Liver (tissue), 9 donors: ENCODE data around the gene NKIRAS1. TPM values are rescaled to one million over a fixed set of nuclear protein-coding genes. Genes with fewer than 3 reads are reported as not detected.

Source experiments
- DNase-seq: peaks from one replicate; pipeline ENCODE4 v3.0.0-alpha.2; 2017; ENCODE audit warnings: low spot score
- H3K27ac ChIP-seq, 2 donors: one replicate each; pipeline ENCODE4 v1.7.0; 2013; ENCODE audit warnings: inconsistent platforms in 2 of 2, low read length in 2 of 2, control low read depth in 1 of 2, low read depth in 1 of 2, mild to moderate bottlenecking in 1 of 2
- H3K27me3 ChIP-seq, 4 donors: one replicate each; pipeline versions ENCODE4 v1.6.1 to v1.7.0; 2013; ENCODE audit warnings: low read length in 3 of 4, inconsistent platforms in 1 of 4, mild to moderate bottlenecking in 1 of 4, moderate library complexity in 1 of 4; ENCODE audit not compliant: control insufficient read depth in 4 of 4, insufficient read depth in 4 of 4
- H3K36me3 ChIP-seq, 4 donors: one replicate each; pipeline versions ENCODE4 v1.6.1 to v1.7.0; 2013; ENCODE audit warnings: low read length in 3 of 4, mild to moderate bottlenecking in 3 of 4, low read depth in 1 of 4, moderate library complexity in 1 of 4; ENCODE audit not compliant: control insufficient read depth in 4 of 4, insufficient read depth in 3 of 4
- H3K4me1 ChIP-seq, 4 donors: one replicate each; pipeline versions ENCODE4 v1.6.1 to v1.7.0; 2013; ENCODE audit warnings: low read length in 3 of 4, mild to moderate bottlenecking in 3 of 4, moderate library complexity in 1 of 4; ENCODE audit not compliant: control insufficient read depth in 4 of 4, insufficient read depth in 4 of 4
- H3K4me3 ChIP-seq, 3 donors: one replicate each; pipeline versions ENCODE4 v1.6.1 to v1.7.0; 2013; ENCODE audit warnings: low read length in 3 of 3, control low read depth in 1 of 3, low read depth in 1 of 3, mild to moderate bottlenecking in 1 of 3
- H3K9ac ChIP-seq, 2 donors: one replicate each; pipeline ENCODE4 v1.7.0; 2013; ENCODE audit warnings: low read length in 2 of 2, mild to moderate bottlenecking in 2 of 2, moderate library complexity in 2 of 2, control low read depth in 1 of 2, low read depth in 1 of 2
- H3K9me3 ChIP-seq, 4 donors: one replicate each; pipeline versions ENCODE4 v1.6.1 to v1.7.0; 2013; ENCODE audit warnings: low read length in 3 of 4; ENCODE audit not compliant: control insufficient read depth in 4 of 4
- EGR1 ChIP-seq, 2 donors: IDR thresholded peaks; 2 replicates each; pipeline ENCODE4 v1.6.1; 2016 to 2018; ENCODE audit warnings: antibody characterized with exemption in 2 of 2, low read depth in 2 of 2
- FOXA1 ChIP-seq: IDR thresholded peaks from 2 replicates; pipeline ENCODE4 v1.6.1; 2016; ENCODE audit warnings: antibody characterized with exemption
- FOXA2 ChIP-seq: IDR thresholded peaks from 2 replicates; pipeline ENCODE4 v1.6.1; 2016; ENCODE audit warnings: antibody characterized with exemption
- GABPA ChIP-seq, 2 donors: IDR thresholded peaks in 1 of 2; conservative IDR thresholded peaks in 1 of 2; 2 replicates each; pipeline ENCODE4 v1.6.1; 2016; ENCODE audit warnings: antibody characterized with exemption in 2 of 2, mild to moderate bottlenecking in 1 of 2, moderate library complexity in 1 of 2
- HNF4A ChIP-seq, 2 donors: conservative IDR thresholded peaks; 2 replicates each; pipeline ENCODE4 v1.6.1; 2016; ENCODE audit warnings: antibody characterized with exemption in 2 of 2, mild to moderate bottlenecking in 2 of 2
- JUND ChIP-seq, 2 donors: IDR thresholded peaks; 2 replicates each; pipeline ENCODE4 v1.6.1; 2016; ENCODE audit warnings: antibody characterized with exemption in 2 of 2
- NR2F2 ChIP-seq: IDR thresholded peaks from 2 replicates; pipeline ENCODE4 v1.6.1; 2016; ENCODE audit warnings: antibody characterized with exemption
- RAD21 ChIP-seq, 2 donors: IDR thresholded peaks; 2 replicates each; pipeline ENCODE4 v1.6.1; 2016; ENCODE audit warnings: antibody characterized with exemption in 2 of 2, mild to moderate bottlenecking in 2 of 2
- RXRA ChIP-seq, 2 donors: IDR thresholded peaks; 2 replicates each; pipeline ENCODE4 v1.6.1; 2017 to 2018; ENCODE audit warnings: antibody characterized with exemption in 2 of 2, mild to moderate bottlenecking in 1 of 2
- SP1 ChIP-seq: IDR thresholded peaks from 2 replicates; pipeline ENCODE4 v1.6.1; 2018; ENCODE audit warnings: antibody characterized with exemption, mild to moderate bottlenecking
- TAF1 ChIP-seq: conservative IDR thresholded peaks from 2 replicates; pipeline ENCODE4 v1.6.1; 2016; ENCODE audit warnings: antibody characterized with exemption, mild to moderate bottlenecking
- YY1 ChIP-seq: IDR thresholded peaks from 2 replicates; pipeline ENCODE4 v1.6.1; 2016; ENCODE audit warnings: antibody characterized with exemption, mild to moderate bottlenecking
- WGBS: extraction: QIAGEN DNeasy Blood & Tissue Kit; methylation state at CpG from one replicate; pipeline ENCODE4 v1.1.7; 2013; 5-methylcytosine and 5-hydroxymethylcytosine counted together
- polyA plus RNA-seq, 2 donors: library from polyadenylated mRNA; stranded (reverse) in 1 of 2; unstranded in 1 of 2; fragments of 200-250 nt in 1 of 2; fragments of >200 nt in 1 of 2; fragmentation: Nextera tagmentation in 1 of 2; extraction: Ambion mirVana in 1 of 2; gene quantifications; one replicate each; pipeline versions ENCODE4 v1.2.1 to v1.2.3, GENCODE V29; 2013 to 2015
- total RNA-seq, 2 donors: library from RNA; depleted of rRNA; stranded (reverse); fragments of >200 nt; gene quantifications; one replicate each; pipeline ENCODE4 v1.2.3, GENCODE V29; 2014
- TF ChIP-seq, protein P1 (sequence below): IDR thresholded peaks from 2 replicates; pipeline ENCODE4 v1.6.1; 2016; ENCODE audit warnings: antibody characterized with exemption
- TF ChIP-seq, protein P2 (sequence below): fragments of 150-350 bp; IDR thresholded peaks from 2 replicates; pipeline ENCODE4 v1.5.1; 2017; ENCODE audit warnings: improper control_type of control experiment, low read depth, low read length; ENCODE audit not compliant: missing input control
- TF ChIP-seq, protein P3 (sequence below): IDR thresholded peaks from 2 replicates; pipeline ENCODE4 v1.6.1; 2016; ENCODE audit warnings: antibody characterized with exemption, mild to moderate bottlenecking
- TF ChIP-seq, protein P4 (sequence below): IDR thresholded peaks from 2 replicates; pipeline ENCODE4 v1.6.1; 2016; ENCODE audit warnings: antibody characterized with exemption
- TF ChIP-seq, protein P5 (sequence below): IDR thresholded peaks from 2 replicates; pipeline ENCODE4 v1.6.1; 2016; ENCODE audit warnings: antibody characterized with exemption
- donor health status: healthy.
- donor health status: healthy.
- donor health status: healthy.
- donor health status: healthy.
- donor health status: healthy.

NKIRAS1 gene
- total and polyA plus RNA-seq, 4 donors: 4.6 to 12.6 (median 8.4) TPM

DNA sequence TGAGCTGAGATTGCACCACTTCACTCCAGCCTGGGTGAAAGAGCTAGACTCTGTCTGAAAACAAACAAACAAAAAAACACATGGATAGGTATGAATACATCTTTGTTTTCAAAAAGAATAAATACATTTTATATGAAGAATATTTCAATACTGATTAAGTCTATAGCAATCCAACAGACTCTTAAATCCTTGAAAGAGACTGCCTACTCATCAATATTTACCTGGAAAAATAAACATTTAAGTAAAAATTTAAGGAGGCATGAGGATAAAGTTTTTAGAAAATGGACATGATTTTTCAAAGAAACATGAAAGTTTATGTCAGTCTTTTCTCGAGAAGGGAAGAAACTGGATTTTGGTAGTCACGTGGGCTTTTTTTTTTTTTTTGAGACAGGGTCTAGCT, 5.4 kb downstream of the NKIRAS1 start:
- no peaks in the 10 kb centered on the region for H3K9me3 ChIP-seq
- no peak for TF ChIP-seq YY1
- no peak for TF ChIP-seq EGR1 (IDR thresholded peaks at IDR 0.05; ENCODE audit: low read depth in 2 of 2)
- no peak for TF ChIP-seq JUND (IDR thresholded peaks at IDR 0.05)
- TF ChIP-seq RAD21 (IDR thresholded peaks at IDR 0.05): no peak
- TF ChIP-seq FOXA2: no peak
- TF ChIP-seq, protein P1, sequence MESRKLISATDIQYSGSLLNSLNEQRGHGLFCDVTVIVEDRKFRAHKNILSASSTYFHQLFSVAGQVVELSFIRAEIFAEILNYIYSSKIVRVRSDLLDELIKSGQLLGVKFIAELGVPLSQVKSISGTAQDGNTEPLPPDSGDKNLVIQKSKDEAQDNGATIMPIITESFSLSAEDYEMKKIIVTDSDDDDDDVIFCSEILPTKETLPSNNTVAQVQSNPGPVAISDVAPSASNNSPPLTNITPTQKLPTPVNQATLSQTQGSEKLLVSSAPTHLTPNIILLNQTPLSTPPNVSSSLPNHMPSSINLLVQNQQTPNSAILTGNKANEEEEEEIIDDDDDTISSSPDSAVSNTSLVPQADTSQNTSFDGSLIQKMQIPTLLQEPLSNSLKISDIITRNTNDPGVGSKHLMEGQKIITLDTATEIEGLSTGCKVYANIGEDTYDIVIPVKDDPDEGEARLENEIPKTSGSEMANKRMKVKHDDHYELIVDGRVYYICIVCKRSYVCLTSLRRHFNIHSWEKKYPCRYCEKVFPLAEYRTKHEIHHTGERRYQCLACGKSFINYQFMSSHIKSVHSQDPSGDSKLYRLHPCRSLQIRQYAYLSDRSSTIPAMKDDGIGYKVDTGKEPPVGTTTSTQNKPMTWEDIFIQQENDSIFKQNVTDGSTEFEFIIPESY: no peak
- TF ChIP-seq, protein P2, sequence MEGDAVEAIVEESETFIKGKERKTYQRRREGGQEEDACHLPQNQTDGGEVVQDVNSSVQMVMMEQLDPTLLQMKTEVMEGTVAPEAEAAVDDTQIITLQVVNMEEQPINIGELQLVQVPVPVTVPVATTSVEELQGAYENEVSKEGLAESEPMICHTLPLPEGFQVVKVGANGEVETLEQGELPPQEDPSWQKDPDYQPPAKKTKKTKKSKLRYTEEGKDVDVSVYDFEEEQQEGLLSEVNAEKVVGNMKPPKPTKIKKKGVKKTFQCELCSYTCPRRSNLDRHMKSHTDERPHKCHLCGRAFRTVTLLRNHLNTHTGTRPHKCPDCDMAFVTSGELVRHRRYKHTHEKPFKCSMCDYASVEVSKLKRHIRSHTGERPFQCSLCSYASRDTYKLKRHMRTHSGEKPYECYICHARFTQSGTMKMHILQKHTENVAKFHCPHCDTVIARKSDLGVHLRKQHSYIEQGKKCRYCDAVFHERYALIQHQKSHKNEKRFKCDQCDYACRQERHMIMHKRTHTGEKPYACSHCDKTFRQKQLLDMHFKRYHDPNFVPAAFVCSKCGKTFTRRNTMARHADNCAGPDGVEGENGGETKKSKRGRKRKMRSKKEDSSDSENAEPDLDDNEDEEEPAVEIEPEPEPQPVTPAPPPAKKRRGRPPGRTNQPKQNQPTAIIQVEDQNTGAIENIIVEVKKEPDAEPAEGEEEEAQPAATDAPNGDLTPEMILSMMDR: no peak
- no peak overlapping the region for H3K9ac ChIP-seq
- H3K4me3 ChIP-seq: no peak overlapping the region
- no peaks in the 10 kb centered on the region for H3K27me3 ChIP-seq
- DNase-seq: no peak
- no peak overlapping the region for H3K27ac ChIP-seq
- peaks cover 0 to 25% (median 18%) of the 10 kb centered on the region in 4 donors for H3K4me1 ChIP-seq
- WGBS: 96% methylated on average over 2 of the region's 2 CpGs
- peaks cover 0 to 19% (median 8%) of the 10 kb centered on the region in 4 donors for H3K36me3 ChIP-seq

DNA sequence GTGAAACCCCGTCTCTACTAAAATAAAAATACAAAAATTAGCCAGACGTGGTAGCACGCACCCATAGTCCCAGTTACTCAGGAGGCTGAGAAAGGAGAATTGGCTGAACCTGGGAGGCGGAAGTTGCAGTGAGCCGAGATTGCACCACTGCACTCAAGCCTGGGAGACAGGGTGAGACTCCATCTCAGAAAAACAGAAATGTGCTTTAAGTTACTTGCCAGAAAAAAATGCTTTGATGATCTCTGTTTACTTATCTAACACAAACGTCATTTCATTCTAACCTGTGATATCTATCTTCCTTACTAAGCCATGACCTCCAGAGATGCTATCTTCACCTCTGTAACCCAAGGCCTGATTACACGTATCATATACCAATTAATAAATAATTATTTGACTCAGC, 7.4 kb downstream of the NKIRAS1 start:
- Histone ChIP-seq H3K36me3 (peaks cover 0 to 19% (median 9%) of the 10 kb centered on the region in 4 donors), H3K27me3 (no peaks in the 10 kb centered on the region), H3K27ac (no peak overlapping the region), H3K9ac (no peak overlapping the region), H3K4me1 (peaks cover 0 to 9% (median 8%) of the 10 kb centered on the region in 4 donors), H3K9me3 (no peaks in the 10 kb centered on the region), H3K4me3 (no peak overlapping the region)
- no peak for DNase-seq
- no peak for TF ChIP-seq GABPA (IDR thresholded peaks at IDR 0.05 in 1 of 2, conservative IDR thresholded peaks at IDR 0.05 in 1 of 2)
- TF ChIP-seq FOXA1: no peak
- TF ChIP-seq SP1: no peak
- TF ChIP-seq, protein P3, sequence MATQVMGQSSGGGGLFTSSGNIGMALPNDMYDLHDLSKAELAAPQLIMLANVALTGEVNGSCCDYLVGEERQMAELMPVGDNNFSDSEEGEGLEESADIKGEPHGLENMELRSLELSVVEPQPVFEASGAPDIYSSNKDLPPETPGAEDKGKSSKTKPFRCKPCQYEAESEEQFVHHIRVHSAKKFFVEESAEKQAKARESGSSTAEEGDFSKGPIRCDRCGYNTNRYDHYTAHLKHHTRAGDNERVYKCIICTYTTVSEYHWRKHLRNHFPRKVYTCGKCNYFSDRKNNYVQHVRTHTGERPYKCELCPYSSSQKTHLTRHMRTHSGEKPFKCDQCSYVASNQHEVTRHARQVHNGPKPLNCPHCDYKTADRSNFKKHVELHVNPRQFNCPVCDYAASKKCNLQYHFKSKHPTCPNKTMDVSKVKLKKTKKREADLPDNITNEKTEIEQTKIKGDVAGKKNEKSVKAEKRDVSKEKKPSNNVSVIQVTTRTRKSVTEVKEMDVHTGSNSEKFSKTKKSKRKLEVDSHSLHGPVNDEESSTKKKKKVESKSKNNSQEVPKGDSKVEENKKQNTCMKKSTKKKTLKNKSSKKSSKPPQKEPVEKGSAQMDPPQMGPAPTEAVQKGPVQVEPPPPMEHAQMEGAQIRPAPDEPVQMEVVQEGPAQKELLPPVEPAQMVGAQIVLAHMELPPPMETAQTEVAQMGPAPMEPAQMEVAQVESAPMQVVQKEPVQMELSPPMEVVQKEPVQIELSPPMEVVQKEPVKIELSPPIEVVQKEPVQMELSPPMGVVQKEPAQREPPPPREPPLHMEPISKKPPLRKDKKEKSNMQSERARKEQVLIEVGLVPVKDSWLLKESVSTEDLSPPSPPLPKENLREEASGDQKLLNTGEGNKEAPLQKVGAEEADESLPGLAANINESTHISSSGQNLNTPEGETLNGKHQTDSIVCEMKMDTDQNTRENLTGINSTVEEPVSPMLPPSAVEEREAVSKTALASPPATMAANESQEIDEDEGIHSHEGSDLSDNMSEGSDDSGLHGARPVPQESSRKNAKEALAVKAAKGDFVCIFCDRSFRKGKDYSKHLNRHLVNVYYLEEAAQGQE: no peak
- TF ChIP-seq, protein P4, sequence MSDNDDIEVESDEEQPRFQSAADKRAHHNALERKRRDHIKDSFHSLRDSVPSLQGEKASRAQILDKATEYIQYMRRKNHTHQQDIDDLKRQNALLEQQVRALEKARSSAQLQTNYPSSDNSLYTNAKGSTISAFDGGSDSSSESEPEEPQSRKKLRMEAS: no peak
- no peak for TF ChIP-seq TAF1
- TF ChIP-seq, protein P1: no peak
- no peak for TF ChIP-seq NR2F2
- TF ChIP-seq, protein P2: no peak
- TF ChIP-seq JUND (IDR thresholded peaks at IDR 0.05): no peak
- TF ChIP-seq, protein P5, sequence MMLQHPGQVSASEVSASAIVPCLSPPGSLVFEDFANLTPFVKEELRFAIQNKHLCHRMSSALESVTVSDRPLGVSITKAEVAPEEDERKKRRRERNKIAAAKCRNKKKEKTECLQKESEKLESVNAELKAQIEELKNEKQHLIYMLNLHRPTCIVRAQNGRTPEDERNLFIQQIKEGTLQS: no peak
- TF ChIP-seq HNF4A (conservative IDR thresholded peaks at IDR 0.05): no peak
- no peak for TF ChIP-seq FOXA2
- no peak for TF ChIP-seq RXRA (IDR thresholded peaks at IDR 0.05)
- 87% methylated on average over 7 of the region's 7 CpGs for WGBS
